HG03097 (cell line): Measurements from ENCODE around the gene MAGEA3.
"Not testable (repeated sequence)": the region's sequence is repeated elsewhere in the genome, so short reads cannot be mapped to it uniquely, and the experiment has no call there.

Experiments used
- ATAC-seq: cut with Tn5 transposase; IDR thresholded peaks from one replicate; pipeline ENCODE4 v1.9.1; 2021; ENCODE audit not compliant: unreplicated experiment, low FRiP score

Gene MAGEA3

GRCh38 chrX:152697952-152698931 is at the start of gene MAGEA3:
MAGEA3 (plus strand) TSS chrX:152698794; CDS start chrX:152700833, 2,039 bp downstream.
- ATAC-seq: not testable (repeated sequence)

- ATAC-seq: no peak
Measured at GRCh38 chrX:152652060-152652459, 46.5 kb upstream of the MAGEA3 start.

GRCh38 chrX:152652467-152652866 is 46.1 kb upstream of the MAGEA3 start:
- ATAC-seq: no peak

- no peak for ATAC-seq
Measured at GRCh38 chrX:152656087-152656486, 42.5 kb upstream of the MAGEA3 start.

- ATAC-seq: no peak
Measured at GRCh38 chrX:152656890-152657289, 41.7 kb upstream of the MAGEA3 start.

- ATAC-seq: no peak
Measured at GRCh38 chrX:152658302-152658701, 40.3 kb upstream of the MAGEA3 start.

GRCh38 chrX:152663086-152663485 is 35.5 kb upstream of the MAGEA3 start:
- ATAC-seq: no peak

- ATAC-seq: no peak
Measured at GRCh38 chrX:152674135-152674534, 24.5 kb upstream of the MAGEA3 start.

GRCh38 chrX:152674652-152675051 is 23.9 kb upstream of the MAGEA3 start:
- not testable (repeated sequence) for ATAC-seq

- ATAC-seq: not testable (repeated sequence)
Measured at GRCh38 chrX:152681012-152681411, 17.6 kb upstream of the MAGEA3 start.

GRCh38 chrX:152700390-152700789 is 1.8 kb downstream of the MAGEA3 start:
- ATAC-seq: not testable (repeated sequence)

GRCh38 chrX:152706500-152706899 is 7.9 kb downstream of the MAGEA3 start:
- ATAC-seq: not testable (repeated sequence)

GRCh38 chrX:152709173-152709572 is 10.6 kb downstream of the MAGEA3 start, which contains the start of gene CSAG2:
CSAG2 (minus strand) TSS chrX:152709273; CDS start chrX:152709112, 161 bp downstream.
- ATAC-seq: not testable (repeated sequence)

GRCh38 chrX:152713195-152713594 is 14.6 kb downstream of the MAGEA3 start:
- ATAC-seq: not testable (repeated sequence)

- ATAC-seq: not testable (repeated sequence)
Measured at GRCh38 chrX:152713815-152714787, 15.5 kb downstream of the MAGEA3 start, which contains the start of gene MAGEA2B. MAGEA2B (plus strand) TSS chrX:152714628; CDS start chrX:152717107, 2,479 bp downstream.

- no peak for ATAC-seq
Measured at GRCh38 chrX:152725409-152725808, 26.8 kb downstream of the MAGEA3 start.

- ATAC-seq: no peak
Measured at GRCh38 chrX:152733261-152733975, 34.8 kb downstream of the MAGEA3 start, which contains the start of the genes CSAG1 and MAGEA12. CSAG1 (minus strand) TSS chrX:152733721; CDS start chrX:152732460, 1,261 bp downstream. MAGEA12 (plus strand) TSS chrX:152733757; CDS start chrX:152736162, 2,405 bp downstream.

- not testable (repeated sequence) for ATAC-seq
Measured at GRCh38 chrX:152734143-152734858, 35.7 kb downstream of the MAGEA3 start.

GRCh38 chrX:152735101-152735500 is 36.5 kb downstream of the MAGEA3 start:
- ATAC-seq: no peak
